ENCODE data around the gene MTPN.

Gene MTPN

GRCh38 chr7:135920478-135920877 is 56.7 kb downstream of the MTPN start:
- no peak overlapping the region for H3K4me3 ChIP-seq (ENCODE audit: low read depth, low read length)
- no peak for DNase-seq (ENCODE audit: low read depth)
- TF ChIP-seq POLR2A (IDR thresholded peaks at IDR 0.05; ENCODE audit: extremely low read depth, insufficient read length) (no peak), MAX (IDR thresholded peaks at IDR 0.05; ENCODE audit: low read depth, low read length) (no peak), MYC (IDR thresholded peaks at IDR 0.05; ENCODE audit: low read depth, low read length) (no peak), CTCF (IDR thresholded peaks at IDR 0.05; ENCODE audit: low read depth, low read length) (no peak)

GRCh38 chr7:135919071-135919841 is 57.9 kb downstream of the MTPN start:
- TF ChIP-seq MAX (IDR thresholded peaks at IDR 0.05; ENCODE audit: low read depth, low read length) (peak; percentile 47), POLR2A (IDR thresholded peaks at IDR 0.05; ENCODE audit: extremely low read depth, insufficient read length) (no peak)
- no peak overlapping the region for H3K4me3 ChIP-seq (ENCODE audit: low read depth, low read length)
- DNase-seq (ENCODE audit: low read depth), result peak; percentile 20

GRCh38 chr7:135918134-135918533 is 59.0 kb downstream of the MTPN start:
- no peak for DNase-seq (ENCODE audit: low read depth)
- TF ChIP-seq POLR2A (IDR thresholded peaks at IDR 0.05; ENCODE audit: extremely low read depth, insufficient read length) (no peak), CTCF (IDR thresholded peaks at IDR 0.05; ENCODE audit: low read depth, low read length) (no peak), MYC (IDR thresholded peaks at IDR 0.05; ENCODE audit: low read depth, low read length) (no peak), MAX (IDR thresholded peaks at IDR 0.05; ENCODE audit: low read depth, low read length) (no peak)
- H3K4me3 ChIP-seq (ENCODE audit: low read depth, low read length), result no peak overlapping the region

- peak; percentile 83 for DNase-seq (ENCODE audit: low read depth)
- H3K4me3 ChIP-seq (ENCODE audit: low read depth, low read length), result no peak overlapping the region
- TF ChIP-seq POLR2A (IDR thresholded peaks at IDR 0.05; ENCODE audit: extremely low read depth, insufficient read length), result no peak
- no peak for TF ChIP-seq CTCF (IDR thresholded peaks at IDR 0.05; ENCODE audit: low read depth, low read length)
- TF ChIP-seq MAX (IDR thresholded peaks at IDR 0.05; ENCODE audit: low read depth, low read length), result no peak
- TF ChIP-seq MYC (IDR thresholded peaks at IDR 0.05; ENCODE audit: low read depth, low read length), result 0 out of 2 replicates have a peak, but pooled peaks have one; percentile 19
These were observed 59.4 kb downstream of the MTPN start for GRCh38 chr7:135917721-135918120.

GRCh38 chr7:135914346-135914745 is 62.8 kb downstream of the MTPN start:
- TF ChIP-seq MYC (IDR thresholded peaks at IDR 0.05; ENCODE audit: low read depth, low read length), result no peak
- no peak for TF ChIP-seq MAX (IDR thresholded peaks at IDR 0.05; ENCODE audit: low read depth, low read length)
- TF ChIP-seq POLR2A (IDR thresholded peaks at IDR 0.05; ENCODE audit: extremely low read depth, insufficient read length), result no peak
- TF ChIP-seq CTCF (IDR thresholded peaks at IDR 0.05; ENCODE audit: low read depth, low read length), result no peak
- no peak for DNase-seq (ENCODE audit: low read depth)
- no peak overlapping the region for H3K4me3 ChIP-seq (ENCODE audit: low read depth, low read length)

- peak; percentile 56 for DNase-seq (ENCODE audit: low read depth)
- no peak for TF ChIP-seq POLR2A (IDR thresholded peaks at IDR 0.05; ENCODE audit: extremely low read depth, insufficient read length)
- TF ChIP-seq MYC (IDR thresholded peaks at IDR 0.05; ENCODE audit: low read depth, low read length), result no peak
- no peak for TF ChIP-seq MAX (IDR thresholded peaks at IDR 0.05; ENCODE audit: low read depth, low read length)
- no peak for TF ChIP-seq CTCF (IDR thresholded peaks at IDR 0.05; ENCODE audit: low read depth, low read length)
These were observed 63.8 kb downstream of the MTPN start for GRCh38 chr7:135913404-135913803.

More at GRCh38 chr7:135913404-135913803, 63.8 kb downstream of the MTPN start:
- H3K4me3 ChIP-seq (ENCODE audit: low read depth, low read length), result no peak overlapping the region
